Activated naive CD8-positive, alpha-beta T cell treated with anti-CD3 and anti-CD28 coated beads, Interleukin-2, amount 10 ng/mL, durations not matched to agents 7 days and 5 days (primary cell): Measurements from ENCODE around the gene BRD9. TPM values are rescaled to one million over a fixed set of nuclear protein-coding genes. Genes with fewer than 3 reads are reported as not detected.

ENCODE experiments used
- ATAC-seq: fragments of 150-1000 bp; cut with Tn5 transposase; one replicate; pipeline ENCODE4 v1.10.0; 2021; ENCODE audit warnings: low read depth, moderate library complexity
- POLR2A ChIA-PET: fragments of 350-600 bp; sonication (Branson Sonifier 250); formaldehyde crosslinking; loops from one replicate; lab custom pipeline; 2021; ENCODE audit warnings: antibody characterized with exemption; lab: Charles Lee
- DNase-seq: peaks from one replicate; pipeline ENCODE4 v3.0.0; 2021
- H3K27ac Mint-ChIP-seq: one replicate; pipeline ENCODE4 v1.8.0; 2022; ENCODE audit warnings: mild to moderate bottlenecking, mixed read lengths
- H3K27me3 Mint-ChIP-seq: one replicate; pipeline ENCODE4 v1.8.0; 2022; ENCODE audit warnings: mild to moderate bottlenecking, moderate library complexity, mixed read lengths
- H3K36me3 Mint-ChIP-seq: one replicate; pipeline ENCODE4 v1.8.0; 2021; ENCODE audit warnings: mild to moderate bottlenecking, mixed read lengths
- H3K4me1 Mint-ChIP-seq: one replicate; pipeline ENCODE4 v1.8.0; 2021; ENCODE audit warnings: mixed read lengths
- H3K4me3 Mint-ChIP-seq: one replicate; pipeline ENCODE4 v1.8.0; 2022; ENCODE audit warnings: mild to moderate bottlenecking, moderate library complexity, mixed read lengths
- H3K9me3 Mint-ChIP-seq: one replicate; pipeline ENCODE4 v1.8.0; 2021; ENCODE audit warnings: mixed read lengths
- total RNA-seq, 2 experiments: library from RNA; stranded (reverse); gene quantifications; one replicate each; pipeline ENCODE4 v1.2.3, GENCODE V29; 2021

Gene BRD9
- total RNA-seq, 2 experiments from 2014 or later, result 63.5 to 65.6 TPM

GRCh38 chr5:819078-819477 is 73.5 kb downstream of the BRD9 start:
- no peaks in the 10 kb centered on the region for H3K9me3 Mint-ChIP-seq
- POLR2A ChIA-PET, result no interaction called here
- ATAC-seq, result no peak
- H3K4me3 Mint-ChIP-seq, result no peak overlapping the region
- H3K36me3 Mint-ChIP-seq, result peaks cover 13% of the 10 kb centered on the region
- no peak overlapping the region for H3K27ac Mint-ChIP-seq
- no peak for DNase-seq
- H3K4me1 Mint-ChIP-seq, result no peaks in the 10 kb centered on the region
- peaks cover 2% of the 10 kb centered on the region for H3K27me3 Mint-ChIP-seq

- ATAC-seq, result no peak
- POLR2A ChIA-PET, result no interaction called here
- Mint-ChIP-seq H3K4me3 (no peak overlapping the region), H3K9me3 (no peaks in the 10 kb centered on the region), H3K36me3 (peaks cover 10% of the 10 kb centered on the region), H3K27ac (no peak overlapping the region), H3K27me3 (peaks cover 2% of the 10 kb centered on the region), H3K4me1 (no peaks in the 10 kb centered on the region)
- DNase-seq, result no peak
Measured at GRCh38 chr5:816176-816575, 76.4 kb downstream of the BRD9 start.

GRCh38 chr5:815449-815848 is 77.2 kb downstream of the BRD9 start:
- Mint-ChIP-seq H3K36me3 (peaks cover 10% of the 10 kb centered on the region), H3K4me3 (no peak overlapping the region), H3K9me3 (no peaks in the 10 kb centered on the region), H3K27ac (no peak overlapping the region), H3K27me3 (peaks cover 2% of the 10 kb centered on the region), H3K4me1 (no peaks in the 10 kb centered on the region)
- POLR2A ChIA-PET, result no interaction called here
- DNase-seq, result no peak
- ATAC-seq, result no peak

Other genes with a start within 250 kb of the BRD9 start
- gene TPPP, start 199.4 kb downstream of the BRD9 start, total RNA-seq, result under 1 TPM; 0.40 to 0.55 TPM
- 1 to 10 TPM; 2.0 to 2.4 TPM for gene ZDHHC11B, start 108.1 kb downstream of the BRD9 start, total RNA-seq
- 10 to 100 TPM; 10.2 to 12.8 TPM for gene ZDHHC11, start 41.8 kb downstream of the BRD9 start, total RNA-seq
- gene TRIP13, start 83 bp upstream of the BRD9 start, total RNA-seq, result 10 to 100 TPM; 18.3 to 20.9 TPM
- gene NKD2, start 116.0 kb upstream of the BRD9 start, total RNA-seq, result under 1 TPM; 0.23 to 0.36 TPM
- gene SLC12A7, start 219.3 kb upstream of the BRD9 start, total RNA-seq, result 10 to 100 TPM; 31.5 to 37.5 TPM